B cell (primary cell): ENCODE measurements around the gene TANGO6.

ENCODE experiments used
- CTCF ChIP-seq: fragments of 200-600 bp; IDR thresholded peaks from one replicate; pipeline ENCODE4 v1.8.0; 2022; ENCODE audit warnings: antibody characterized with exemption, mild to moderate bottlenecking
- EZH2 ChIP-seq: IDR thresholded peaks from 2 replicates; pipeline ENCODE4 v1.6.1; 2012; ENCODE audit warnings: borderline replicate concordance, low read depth, mild to moderate bottlenecking, moderate library complexity, low read length; ENCODE audit not compliant: insufficient read depth, poor library complexity, severe bottlenecking

GRCh38 chr16:68961778-68962402, 118.6 kb downstream of the TANGO6 start:
- TF ChIP-seq CTCF (no peak), EZH2 (no peak)
